Measurements from ENCODE around the gene CPXM2.

CPXM2 gene

GRCh38 chr10:123903621-123904020, 12.0 kb upstream of the CPXM2 start:
- DNase-seq: no peak

- DNase-seq: no peak
Measured at GRCh38 chr10:123901621-123902020, 10.0 kb upstream of the CPXM2 start.

- DNase-seq: no peak
Measured at GRCh38 chr10:123897146-123897545, 5.5 kb upstream of the CPXM2 start.

- no peak for DNase-seq
Measured at GRCh38 chr10:123896246-123896927, 4.8 kb upstream of the CPXM2 start.

- DNase-seq: no peak
Measured at GRCh38 chr10:123893651-123894050, 2.0 kb upstream of the CPXM2 start.

- no peak for DNase-seq
Measured at GRCh38 chr10:123890756-123891143, 857 bp downstream of the CPXM2 start.

GRCh38 chr10:123890226-123890625, 1.4 kb downstream of the CPXM2 start:
- DNase-seq: no peak

GRCh38 chr10:123889821-123890220, 1.8 kb downstream of the CPXM2 start:
- no peak for DNase-seq

- DNase-seq: no peak
Measured at GRCh38 chr10:123888751-123889150, 2.9 kb downstream of the CPXM2 start.

- no peak for DNase-seq
Measured at GRCh38 chr10:123888256-123888655, 3.4 kb downstream of the CPXM2 start.

- DNase-seq: no peak
Measured at GRCh38 chr10:123886292-123886691, 5.3 kb downstream of the CPXM2 start.

- no peak for DNase-seq
Measured at GRCh38 chr10:123885406-123886170, 6.0 kb downstream of the CPXM2 start.

- no peak for DNase-seq
Measured at GRCh38 chr10:123884907-123885381, 6.7 kb downstream of the CPXM2 start.

- DNase-seq: no peak
Measured at GRCh38 chr10:123884351-123884906, 7.2 kb downstream of the CPXM2 start.

- DNase-seq: no peak
Measured at GRCh38 chr10:123883673-123884320, 7.8 kb downstream of the CPXM2 start.

- no peak for DNase-seq
Measured at GRCh38 chr10:123882681-123883445, 8.7 kb downstream of the CPXM2 start.

GRCh38 chr10:123882177-123882576, 9.4 kb downstream of the CPXM2 start:
- DNase-seq: no peak

GRCh38 chr10:123879606-123880257, 11.9 kb downstream of the CPXM2 start:
- DNase-seq: no peak

GRCh38 chr10:123878666-123879303, 12.8 kb downstream of the CPXM2 start:
- no peak for DNase-seq

- no peak for DNase-seq
Measured at GRCh38 chr10:123870260-123870659, 21.3 kb downstream of the CPXM2 start.

GRCh38 chr10:123869020-123869414, 22.6 kb downstream of the CPXM2 start:
- DNase-seq: peak; percentile 32

Measured in NCI-H2029 (cell line).